ENCODE measurements around the gene TDRD5.

DNA sequence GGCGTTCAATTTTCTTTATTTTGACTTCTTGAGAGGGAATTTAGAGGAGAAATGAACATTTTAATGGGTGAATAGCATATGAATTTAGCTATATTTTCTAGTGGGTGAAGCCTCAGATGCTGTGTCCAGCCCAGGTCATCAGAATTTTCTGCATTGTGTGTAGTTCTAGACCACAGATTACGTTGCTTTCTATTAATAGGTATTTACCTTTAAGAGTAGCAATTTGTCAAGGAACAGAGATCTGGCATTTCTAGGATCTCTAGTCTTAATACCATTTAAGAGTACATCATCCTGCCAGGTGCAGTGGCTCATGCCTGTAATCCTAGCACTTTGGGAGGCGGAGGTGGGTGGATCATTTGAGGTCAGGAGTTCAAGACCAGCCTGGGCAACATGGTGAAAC, 20.7 kb downstream of the TDRD5 start:
- TF ChIP-seq, protein P1, sequence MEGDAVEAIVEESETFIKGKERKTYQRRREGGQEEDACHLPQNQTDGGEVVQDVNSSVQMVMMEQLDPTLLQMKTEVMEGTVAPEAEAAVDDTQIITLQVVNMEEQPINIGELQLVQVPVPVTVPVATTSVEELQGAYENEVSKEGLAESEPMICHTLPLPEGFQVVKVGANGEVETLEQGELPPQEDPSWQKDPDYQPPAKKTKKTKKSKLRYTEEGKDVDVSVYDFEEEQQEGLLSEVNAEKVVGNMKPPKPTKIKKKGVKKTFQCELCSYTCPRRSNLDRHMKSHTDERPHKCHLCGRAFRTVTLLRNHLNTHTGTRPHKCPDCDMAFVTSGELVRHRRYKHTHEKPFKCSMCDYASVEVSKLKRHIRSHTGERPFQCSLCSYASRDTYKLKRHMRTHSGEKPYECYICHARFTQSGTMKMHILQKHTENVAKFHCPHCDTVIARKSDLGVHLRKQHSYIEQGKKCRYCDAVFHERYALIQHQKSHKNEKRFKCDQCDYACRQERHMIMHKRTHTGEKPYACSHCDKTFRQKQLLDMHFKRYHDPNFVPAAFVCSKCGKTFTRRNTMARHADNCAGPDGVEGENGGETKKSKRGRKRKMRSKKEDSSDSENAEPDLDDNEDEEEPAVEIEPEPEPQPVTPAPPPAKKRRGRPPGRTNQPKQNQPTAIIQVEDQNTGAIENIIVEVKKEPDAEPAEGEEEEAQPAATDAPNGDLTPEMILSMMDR (conservative IDR thresholded peaks at IDR 0.05 in 1 of 2, IDR thresholded peaks at IDR 0.05 in 1 of 2; ENCODE audit: low read depth in 1 of 2, low read length in 2 of 2), result no peak
- no peak for TF ChIP-seq EZH2 (IDR thresholded peaks at IDR 0.05; ENCODE audit: low read length, missing control alignments)

Measured in fibroblast of lung (primary cell).